22Rv1 (cell line): Measurements from ENCODE around the gene SCN1B.

ENCODE experiments used
- H3K27ac ChIP-seq: fragments of 450-650 bp; 2 replicates; pipeline ENCODE4 v1.5.1; 2017
- CTCF ChIP-seq: fragments of 450-650 bp; IDR thresholded peaks from 2 replicates; pipeline ENCODE4 v1.5.1; 2017; ENCODE audit warnings: mild to moderate bottlenecking
- ZFX ChIP-seq: fragments of 450-650 bp; IDR thresholded peaks from 2 replicates; pipeline ENCODE4 v1.6.1; 2017; ENCODE audit warnings: antibody characterized with exemption, borderline replicate concordance

Gene SCN1B

GRCh38 chr19:35032356-35032865 is 2.1 kb downstream of the SCN1B start:
- no peak for TF ChIP-seq CTCF
- no peak for TF ChIP-seq ZFX
- H3K27ac ChIP-seq: no peak overlapping the region

- TF ChIP-seq CTCF: no peak
- no peak for TF ChIP-seq ZFX
- no peak overlapping the region for H3K27ac ChIP-seq
Observed at GRCh38 chr19:35033067-35034004, 3.1 kb downstream of the SCN1B start.

DNA sequence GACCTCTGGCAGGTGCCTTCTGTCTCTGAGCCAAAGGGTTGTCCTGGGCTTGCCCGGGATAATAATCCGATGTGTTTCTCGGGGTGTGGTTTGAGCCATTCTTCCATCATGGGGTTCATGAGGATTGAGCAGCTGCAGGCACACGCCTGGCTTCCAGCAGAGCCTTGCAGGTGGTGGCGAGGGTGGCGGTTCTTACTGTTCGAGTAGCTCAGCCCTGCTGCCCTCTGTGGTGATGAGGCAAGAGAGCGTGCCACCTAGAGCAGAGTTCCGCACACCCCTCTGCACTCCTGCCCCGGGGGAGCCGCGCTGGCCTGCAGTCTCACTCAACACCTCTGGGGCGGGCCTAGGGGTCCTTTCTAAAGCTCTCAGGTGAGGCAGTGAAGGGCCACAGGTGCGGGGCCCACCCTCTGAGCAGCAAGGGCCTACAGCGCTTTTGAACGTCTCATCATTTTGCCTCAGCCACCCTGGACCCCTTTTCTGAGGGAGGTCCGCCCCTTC is 3.8 kb downstream of the SCN1B start:
- TF ChIP-seq CTCF (no peak), ZFX (no peak)
- no peak overlapping the region for H3K27ac ChIP-seq

DNA sequence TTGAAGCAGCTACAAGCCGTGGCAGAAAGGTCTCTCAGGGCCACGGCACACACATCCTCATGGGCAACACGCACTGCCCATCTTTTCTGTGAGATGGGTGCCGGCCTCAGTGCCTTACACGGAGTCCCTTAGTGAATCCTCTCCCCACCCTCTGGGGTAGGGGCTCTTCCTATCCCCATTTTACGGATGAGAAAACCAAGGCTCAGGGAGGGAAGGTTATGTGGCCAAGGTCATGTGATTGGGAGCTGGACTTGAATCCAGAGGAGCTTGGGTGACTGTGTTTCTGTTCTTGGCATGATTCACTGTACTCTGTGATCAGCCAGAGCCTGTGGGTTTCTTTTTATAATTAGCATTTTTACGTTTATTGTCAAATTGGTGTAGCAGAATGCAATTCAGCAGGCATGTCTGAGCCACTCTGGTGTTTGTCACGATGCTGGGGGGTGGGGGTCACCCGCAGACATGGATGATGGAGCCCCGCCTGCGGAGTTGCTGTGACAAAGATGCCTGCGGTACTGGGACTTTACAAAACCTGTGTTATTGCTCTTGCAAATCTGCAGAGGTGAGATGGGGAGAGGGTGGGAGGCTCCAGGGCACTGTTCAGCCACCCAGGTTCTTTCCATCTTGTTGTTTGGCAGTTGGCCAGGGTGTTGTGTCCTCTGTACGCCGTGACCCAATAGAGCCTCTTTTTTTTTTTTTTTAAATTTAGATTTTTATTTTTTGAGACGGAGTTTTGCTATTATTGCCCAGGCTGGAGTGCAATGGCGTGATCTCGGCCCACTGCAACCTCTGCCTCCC is 4.5 kb downstream of the SCN1B start:
- TF ChIP-seq CTCF: no peak
- no peak for TF ChIP-seq ZFX
- no peak overlapping the region for H3K27ac ChIP-seq

DNA sequence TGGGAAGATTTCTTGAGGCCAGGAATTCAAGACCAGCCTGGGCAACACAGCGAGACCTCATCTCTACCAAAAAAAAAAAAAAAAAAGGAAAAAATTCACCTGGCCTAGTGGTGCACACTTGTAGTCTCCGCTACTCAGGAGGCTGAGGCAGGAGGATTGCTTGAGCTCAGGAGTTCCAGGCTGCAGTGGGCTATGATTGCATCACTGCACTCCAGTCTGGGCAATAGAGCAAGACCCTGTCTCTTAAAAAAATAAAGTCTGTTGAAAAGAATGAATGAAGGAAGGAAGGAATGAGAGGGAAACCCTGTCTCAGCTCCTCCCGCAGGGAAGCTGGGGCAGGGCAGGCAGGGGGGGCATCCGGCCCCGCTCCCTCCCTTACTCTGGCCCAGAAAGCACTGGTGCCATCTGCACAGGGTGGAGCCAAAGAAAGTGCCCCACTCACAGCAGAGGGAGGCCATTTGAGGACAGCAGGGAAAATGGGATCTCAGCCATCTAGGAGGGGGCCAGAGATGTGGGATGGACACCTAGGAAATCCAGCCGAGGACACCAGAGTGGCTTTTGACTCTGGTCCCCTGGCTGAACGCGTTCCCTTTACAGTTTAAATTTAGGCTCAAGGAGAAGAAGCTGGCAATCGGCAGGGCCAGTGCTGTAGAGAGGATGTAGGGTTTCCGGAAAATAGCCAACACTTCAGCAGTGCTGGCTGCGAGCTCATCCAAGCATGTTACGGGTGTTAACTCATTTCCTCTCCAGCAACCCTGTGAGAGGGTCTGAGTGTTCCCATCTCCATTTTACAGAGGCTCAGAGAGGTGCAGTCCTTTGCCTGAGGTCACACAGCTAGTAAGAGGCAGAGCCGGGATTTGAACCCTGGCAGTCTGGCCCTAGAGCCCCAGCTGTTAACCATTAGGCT is 7.7 kb downstream of the SCN1B start:
- no peak for TF ChIP-seq ZFX
- no peak for TF ChIP-seq CTCF
- no peak overlapping the region for H3K27ac ChIP-seq

GRCh38 chr19:35038623-35039512 is 8.6 kb downstream of the SCN1B start:
- no peak overlapping the region for H3K27ac ChIP-seq
- no peak for TF ChIP-seq CTCF
- no peak for TF ChIP-seq ZFX
